Measurements from ENCODE around the gene BANP. TPM values are rescaled to one million over a fixed set of nuclear protein-coding genes. Genes with fewer than 3 reads are reported as not detected.
"Not testable (repeated sequence)": the region's sequence is repeated elsewhere in the genome, so short reads cannot be mapped to it uniquely, and the experiment has no call there.

Gene BANP
- total RNA-seq, 1 experiment from 2014 or later = 34.5 TPM

- TF ChIP-seq EMX1 (CRISPR knock-in tag; IDR thresholded peaks at IDR 0.05) = no peak
- no peak for TF ChIP-seq ZNF532 (CRISPR knock-in tag; IDR thresholded peaks at IDR 0.05; ENCODE audit: borderline replicate concordance)
- no peak for TF ChIP-seq ZNF423 (CRISPR knock-in tag; IDR thresholded peaks at IDR 0.05)
- no peak for TF ChIP-seq ARID4B (CRISPR knock-in tag; IDR thresholded peaks at IDR 0.05; ENCODE audit: borderline replicate concordance)
- no peak for TF ChIP-seq USF1 (CRISPR knock-in tag; IDR thresholded peaks at IDR 0.05)
- no peak; the same call in 1 of the 2 replicates for TF ChIP-seq GABPB1 (CRISPR knock-in tag; IDR thresholded peaks at IDR 0.05)
- no peak for TF ChIP-seq MXD4 (CRISPR knock-in tag; IDR thresholded peaks at IDR 0.05; ENCODE audit: borderline replicate concordance)
- no peak for TF ChIP-seq ZNF138 (CRISPR knock-in tag; conservative IDR thresholded peaks at IDR 0.05)
Observed at GRCh38 chr16:87936375-87937230, 14.6 kb upstream of the BANP start, which contains the start of gene CA5A (continued).

GRCh38 chr16:87937231-87937542 is 14.0 kb upstream of the BANP start:
- H3K36me3 Mint-ChIP-seq; H3K9me3 Mint-ChIP-seq; ATAC-seq; POLR2A ChIA-PET; H3K27me3 Mint-ChIP-seq (ENCODE audit: low read depth); H3K27ac Mint-ChIP-seq; H3K4me1 Mint-ChIP-seq; H3K4me3 Mint-ChIP-seq; DNase-seq (ENCODE audit: low spot score): not testable (repeated sequence)
- CTCF ChIA-PET = interaction anchor here (1.7 kb wide), 1 partner anchor 19 kb away, joined by 5 read pairs; no protein-coding TSS in a partner anchor

- ChIA-PET POLR2A (no interaction called here), CTCF (interaction anchor here (0.7 kb wide), 1 partner anchor 89 kb away, joined by 3 read pairs; no protein-coding TSS in a partner anchor)
- H3K27ac Mint-ChIP-seq = no peak overlapping the region
- no peaks in the 10 kb centered on the region for H3K36me3 Mint-ChIP-seq
- no peaks in the 10 kb centered on the region for H3K4me1 Mint-ChIP-seq
- H3K9me3 Mint-ChIP-seq = peaks cover 9% of the 10 kb centered on the region
- H3K27me3 Mint-ChIP-seq (ENCODE audit: low read depth) = no peaks in the 10 kb centered on the region
- ATAC-seq = no peak
- no peak overlapping the region for H3K4me3 Mint-ChIP-seq
- no peak for DNase-seq (ENCODE audit: low spot score)
- TF ChIP-seq E2F5 (CRISPR knock-in tag; IDR thresholded peaks at IDR 0.05) (no peak), RELA (CRISPR knock-in tag; IDR thresholded peaks at IDR 0.05; ENCODE audit: borderline replicate concordance) (no peak), FOXK1 (CRISPR knock-in tag; IDR thresholded peaks at IDR 0.05) (no peak), NFYB (CRISPR knock-in tag; conservative IDR thresholded peaks at IDR 0.05; ENCODE audit: low read depth) (no peak), ESRRA (CRISPR knock-in tag; IDR thresholded peaks at IDR 0.05; ENCODE audit: borderline replicate concordance) (no peak), GABPB1 (CRISPR knock-in tag; IDR thresholded peaks at IDR 0.05) (no peak), TEAD1 (CRISPR knock-in tag; IDR thresholded peaks at IDR 0.05) (no peak), NFATC4 (CRISPR knock-in tag; IDR thresholded peaks at IDR 0.05) (no peak), ZNF138 (CRISPR knock-in tag; conservative IDR thresholded peaks at IDR 0.05) (no peak), HMGA2 (CRISPR knock-in tag; IDR thresholded peaks at IDR 0.05) (no peak), ZNF423 (CRISPR knock-in tag; IDR thresholded peaks at IDR 0.05) (no peak), CTCF (IDR thresholded peaks at IDR 0.05) (no peak), CDX4 (CRISPR knock-in tag; IDR thresholded peaks at IDR 0.05; ENCODE audit: borderline replicate concordance) (no peak)
Observed at GRCh38 chr16:87938412-87938949, 12.8 kb upstream of the BANP start.

Measured in WTC11 (cell line).